HepG2 (cell line): ENCODE data around the gene RIMBP2. TPM values are rescaled to one million over a fixed set of nuclear protein-coding genes. Genes with fewer than 3 reads are reported as not detected.

Source experiments
- ATAC-seq: fragments of 200-7000 bp; cut with Tn5 transposase; 3 replicates; pipeline ENCODE4 v1.9.1; 2020; ENCODE audit warnings: mild to moderate bottlenecking, moderate library complexity
- BruUV-seq: library from RNA; stranded (reverse); fragments of 400-500 nt; replicated peaks from 2 replicates; lab custom pipeline; 2021; lab: Mats Ljungman, UMichigan
- CTCF ChIA-PET: fragments of 300-600 bp; formaldehyde crosslinking; extraction: SDS; loops from one replicate; lab custom pipeline; 2021; ENCODE audit warnings: low total read pairs, inconsistent platforms, low intra/inter-chr PET ratio; lab: Yijun Ruan, JAX
- POLR2A ChIA-PET: fragments of 350-600 bp; sonication (Branson Sonifier 250); formaldehyde crosslinking; loops from one replicate; lab custom pipeline; 2020; ENCODE audit warnings: antibody characterized with exemption, inconsistent platforms; lab: Yijun Ruan, JAX
- DNase-seq: peaks from one replicate; pipeline ENCODE4 v3.0.0-alpha.2; 2015; ENCODE audit warnings: low spot score
- FAIRE-seq: peaks from 3 replicates; lab custom pipeline; 2011; peaks lifted over from hg19 to GRCh38; lab: Jason Lieb, UNC
- H2AFZ ChIP-seq: one replicate; pipeline ENCODE4 v1.6.1; 2011; ENCODE audit warnings: low read length, inconsistent platforms
- H3K27ac ChIP-seq: fragments of 300-600 bp; 3 replicates; pipeline ENCODE4 v1.8.0; 2011; ENCODE audit warnings: mixed run types, mild to moderate bottlenecking, mixed read lengths, low read length, inconsistent platforms; ENCODE audit not compliant: insufficient read depth; ENCODE audit errors: extremely low read length
- H3K27me3 ChIP-seq, 2 experiments: fragments of 200-600 bp in 1 of 2; 2 replicates in 1 of 2; 3 replicates in 1 of 2; pipeline versions ENCODE4 v1.6.0 to v1.8.0; 2011; ENCODE audit warnings: low read length in 2 of 2, mild to moderate bottlenecking in 2 of 2, moderate library complexity in 2 of 2, inconsistent platforms in 1 of 2; ENCODE audit not compliant: insufficient read depth in 2 of 2, control insufficient read depth in 1 of 2
- H3K36me3 ChIP-seq, 2 experiments: fragments of 200-600 bp in 1 of 2; replicated peaks in 1 of 2; 2 replicates in 1 of 2; 3 replicates in 1 of 2; pipeline versions ENCODE4 v1.5.1 to v1.8.0; 2011; ENCODE audit warnings: low read length in 2 of 2, inconsistent platforms in 1 of 2; ENCODE audit not compliant: insufficient read depth in 2 of 2, control insufficient read depth in 1 of 2
- H3K4me1 ChIP-seq: 2 replicates; pipeline ENCODE4 v1.5.1; 2012; ENCODE audit warnings: low read length, inconsistent platforms; ENCODE audit not compliant: insufficient read depth
- H3K4me2 ChIP-seq: 2 replicates; pipeline ENCODE4 v1.6.0; 2011; ENCODE audit warnings: low read depth, low read length, inconsistent platforms
- H3K4me3 ChIP-seq, 3 experiments: fragments of 200-600 bp in 1 of 3; sonication (generic), shearing (Covaris generic) in 1 of 3; replicated peaks in 1 of 3; 2 replicates each; pipeline ENCODE4 v1.5.1; 2011 to 2016; ENCODE audit warnings: low read length in 3 of 3, inconsistent platforms in 2 of 3, low read depth in 2 of 3, mild to moderate bottlenecking in 2 of 3, control low read depth in 1 of 3, mixed read lengths in 1 of 3; ENCODE audit not compliant: insufficient read depth in 1 of 3
- H3K79me2 ChIP-seq: one replicate; pipeline ENCODE4 v1.6.1; 2011; ENCODE audit warnings: low read length, inconsistent platforms; ENCODE audit not compliant: insufficient read depth
- H3K9ac ChIP-seq: 2 replicates; pipeline ENCODE4 v1.6.0; 2011; ENCODE audit warnings: mild to moderate bottlenecking, low read depth, low read length, inconsistent platforms; ENCODE audit not compliant: insufficient read depth
- H3K9me3 ChIP-seq: 2 replicates; pipeline ENCODE4 v1.5.1; 2012; ENCODE audit warnings: mild to moderate bottlenecking, low read length
- H4K20me1 ChIP-seq: 2 replicates; pipeline ENCODE4 v1.6.0; 2011; ENCODE audit warnings: inconsistent platforms, mild to moderate bottlenecking, low read length, moderate library complexity; ENCODE audit not compliant: insufficient read depth
- AHR ChIP-seq: IDR thresholded peaks from 2 replicates; pipeline ENCODE4 v1.6.1; 2018; ENCODE audit warnings: missing genetic modification reagents, missing compliant biosample characterization
- ATF2 ChIP-seq: sonication (generic); formaldehyde crosslinking; IDR thresholded peaks from 2 replicates; pipeline ENCODE4 v1.4.0; 2020; ENCODE audit warnings: missing genetic modification reagents
- NFRKB ChIP-seq: fragments of 450-650 bp; IDR thresholded peaks from 2 replicates; pipeline ENCODE4 v1.6.1; 2017
- PITX1 ChIP-seq: sonication (generic); formaldehyde crosslinking; IDR thresholded peaks from 2 replicates; pipeline ENCODE4 v1.5.1; 2020; ENCODE audit warnings: mild to moderate bottlenecking, missing genetic modification reagents
- WGBS: methylation state at CpG from one replicate; pipeline ENCODE4 v1.1.6; 2017; ENCODE audit warnings: low lambda C conversion rate; 5-methylcytosine and 5-hydroxymethylcytosine counted together
- in situ Hi-C: cut with HindIII; loops from 2 replicates; pipeline ENCODE4 v1.10.0; 2017; ENCODE audit warnings: low pct_unique_long_range_greater_than_20kb; ENCODE audit not compliant: extremely low pct_ligation_motif_present
- intact Hi-C: fragments of 100-400 bp; cut with micrococcal nuclease; formaldehyde crosslinking; loops from one replicate; pipeline ENCODE4 v1.10.0; 2022; ENCODE audit not compliant: unreplicated experiment
- polyA plus RNA-seq, 8 experiments: library from polyadenylated mRNA; depleted of rRNA in 3 of 8; stranded (reverse) in 7 of 8; unstranded in 1 of 8; fragments of >200 nt; fragmentation: Illumina TruSeq in 4 of 8; extraction: Trizol in 4 of 8; gene quantifications; 2 replicates each; pipeline versions ENCODE4 v1.2.1 to v1.2.3, GENCODE V29; 2011 to 2016; ENCODE audit warnings: low read depth in 4 of 8, missing spikeins in 1 of 8, mixed read lengths in 1 of 8; ENCODE audit not compliant: insufficient read depth in 1 of 8
- total RNA-seq, 5 experiments: library from RNA; depleted of rRNA; stranded (reverse); fragments of >200 nt; fragmentation: Illumina TruSeq; extraction: Trizol; gene quantifications; 2 replicates each; pipeline ENCODE4 v1.2.3, GENCODE V29; 2016; ENCODE audit warnings: low read depth in 1 of 5
- TF ChIP-seq, protein P1 (sequence below): sonication (generic); formaldehyde crosslinking; IDR thresholded peaks from 2 replicates; pipeline ENCODE4 v1.8.0; 2023; ENCODE audit warnings: mild to moderate bottlenecking, missing genetic modification reagents
- TF ChIP-seq, protein P2 (sequence below): IDR thresholded peaks from 2 replicates; pipeline ENCODE4 v1.6.1; 2016
- TF ChIP-seq, protein P3 (sequence below): sonication (generic); formaldehyde crosslinking; IDR thresholded peaks from 2 replicates; pipeline ENCODE4 v1.4.0; 2020; ENCODE audit warnings: missing genetic modification reagents

Gene RIMBP2
- total and polyA plus RNA-seq, 2 of the 13 experiments (the other 11 are each of a cell fraction or from before 2014, with no cell fraction given), result 0.03 TPM; not detected in 1

DNA sequence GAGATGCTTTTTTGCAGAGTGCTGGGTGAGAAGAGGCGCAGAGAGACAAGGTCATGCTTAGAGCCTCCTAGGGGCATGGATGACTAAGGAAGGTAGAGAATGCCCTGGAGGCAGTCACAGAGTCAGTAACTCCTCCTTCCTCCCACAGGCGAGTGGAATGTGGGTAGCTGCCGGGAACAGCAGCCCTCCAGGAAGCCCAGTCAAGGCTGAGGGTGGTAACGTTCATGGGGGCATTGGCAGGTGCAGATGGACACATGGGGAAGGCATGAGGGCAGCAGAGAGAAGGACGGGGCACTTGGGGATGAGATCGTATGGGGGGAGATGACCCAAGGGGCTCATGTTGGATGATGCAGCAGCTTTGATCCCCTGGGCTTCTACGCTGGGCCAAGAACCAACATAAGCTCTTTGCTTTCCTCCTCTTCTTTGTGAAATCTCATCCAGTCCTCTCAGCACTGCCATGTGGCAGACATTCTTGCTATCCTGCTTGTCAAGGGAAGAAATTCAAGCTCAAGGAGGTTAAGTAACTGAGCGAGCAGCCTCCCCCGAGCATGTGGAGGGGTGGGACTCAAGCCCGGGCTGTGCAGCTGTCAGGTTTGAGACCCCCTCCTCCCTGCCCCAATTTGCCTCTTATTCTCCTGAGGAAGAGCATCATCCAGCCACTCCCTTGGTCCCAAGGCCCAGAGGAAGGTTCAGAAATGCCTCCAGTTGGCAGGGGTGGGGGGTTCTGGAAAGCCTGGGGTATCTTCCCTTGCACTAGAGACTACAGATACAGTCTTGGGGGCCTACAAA lies 190.5 kb downstream of the RIMBP2 start:
- FAIRE-seq, result no peak
- Histone ChIP-seq H3K4me3 (no peak overlapping the region), H3K9ac (no peak overlapping the region), H3K4me1 (no peaks in the 10 kb centered on the region), H3K9me3 (no peaks in the 10 kb centered on the region), H2AFZ (no peak overlapping the region), H3K27ac (no peak overlapping the region), H3K27me3 (peaks cover 0 to 16% of the 10 kb centered on the region in 2 experiments; a peak in 4 of 5 replicates), H3K79me2 (no peaks in the 10 kb centered on the region), H4K20me1 (0 out of 2 replicates have a peak, but pooled peaks cover 4% of the 10 kb centered on the region), H3K36me3 (no peaks in the 10 kb centered on the region), H3K4me2 (no peak overlapping the region)
- 9% methylated on average over 7 of the region's 10 CpGs for WGBS
- TF ChIP-seq NFRKB (no peak), PITX1 (CRISPR knock-in tag) (no peak), ATF2 (CRISPR knock-in tag) (no peak), AHR (CRISPR knock-in tag) (no peak)
- TF ChIP-seq, protein P1, sequence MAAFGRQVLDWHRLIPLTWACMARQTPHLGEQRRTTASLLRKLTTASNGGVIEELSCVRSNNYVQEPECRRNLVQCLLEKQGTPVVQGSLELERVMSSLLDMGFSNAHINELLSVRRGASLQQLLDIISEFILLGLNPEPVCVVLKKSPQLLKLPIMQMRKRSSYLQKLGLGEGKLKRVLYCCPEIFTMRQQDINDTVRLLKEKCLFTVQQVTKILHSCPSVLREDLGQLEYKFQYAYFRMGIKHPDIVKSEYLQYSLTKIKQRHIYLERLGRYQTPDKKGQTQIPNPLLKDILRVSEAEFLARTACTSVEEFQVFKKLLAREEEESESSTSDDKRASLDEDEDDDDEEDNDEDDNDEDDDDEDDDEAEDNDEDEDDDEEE (CRISPR knock-in tag), result no peak
- TF ChIP-seq, protein P2, sequence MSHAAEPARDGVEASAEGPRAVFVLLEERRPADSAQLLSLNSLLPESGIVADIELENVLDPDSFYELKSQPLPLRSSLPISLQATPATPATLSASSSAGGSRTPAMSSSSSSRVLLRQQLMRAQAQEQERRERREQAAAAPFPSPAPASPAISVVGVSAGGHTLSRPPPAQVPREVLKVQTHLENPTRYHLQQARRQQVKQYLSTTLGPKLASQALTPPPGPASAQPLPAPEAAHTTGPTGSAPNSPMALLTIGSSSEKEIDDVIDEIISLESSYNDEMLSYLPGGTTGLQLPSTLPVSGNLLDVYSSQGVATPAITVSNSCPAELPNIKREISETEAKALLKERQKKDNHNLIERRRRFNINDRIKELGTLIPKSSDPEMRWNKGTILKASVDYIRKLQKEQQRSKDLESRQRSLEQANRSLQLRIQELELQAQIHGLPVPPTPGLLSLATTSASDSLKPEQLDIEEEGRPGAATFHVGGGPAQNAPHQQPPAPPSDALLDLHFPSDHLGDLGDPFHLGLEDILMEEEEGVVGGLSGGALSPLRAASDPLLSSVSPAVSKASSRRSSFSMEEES (CRISPR knock-in tag), result no peak
- TF ChIP-seq, protein P3, sequence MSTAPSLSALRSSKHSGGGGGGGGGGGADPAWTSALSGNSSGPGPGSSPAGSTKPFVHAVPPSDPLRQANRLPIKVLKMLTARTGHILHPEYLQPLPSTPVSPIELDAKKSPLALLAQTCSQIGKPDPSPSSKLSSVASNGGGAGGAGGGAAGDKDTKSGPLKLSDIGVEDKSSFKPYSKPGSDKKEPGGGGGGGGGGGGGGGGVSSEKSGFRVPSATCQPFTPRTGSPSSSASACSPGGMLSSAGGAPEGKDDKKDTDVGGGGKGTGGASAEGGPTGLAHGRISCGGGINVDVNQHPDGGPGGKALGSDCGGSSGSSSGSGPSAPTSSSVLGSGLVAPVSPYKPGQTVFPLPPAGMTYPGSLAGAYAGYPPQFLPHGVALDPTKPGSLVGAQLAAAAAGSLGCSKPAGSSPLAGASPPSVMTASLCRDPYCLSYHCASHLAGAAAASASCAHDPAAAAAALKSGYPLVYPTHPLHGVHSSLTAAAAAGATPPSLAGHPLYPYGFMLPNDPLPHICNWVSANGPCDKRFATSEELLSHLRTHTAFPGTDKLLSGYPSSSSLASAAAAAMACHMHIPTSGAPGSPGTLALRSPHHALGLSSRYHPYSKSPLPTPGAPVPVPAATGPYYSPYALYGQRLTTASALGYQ (CRISPR knock-in tag), result no peak
- in situ Hi-C loops, result no loop called here
- ChIA-PET POLR2A (no interaction called here), CTCF (no interaction called here)
- DNase-seq, result no peak
- ATAC-seq, result no peak
- no TSS peak for BruUV-seq
- intact Hi-C loops, result no loop called here
